OCI-LY1 (cell line): ENCODE measurements around the gene PATE1.

Experiments used
- H2AFZ ChIP-seq: fragments of 200-600 bp; sonication (generic), shearing (Covaris generic); 2 replicates; pipeline ENCODE4 v1.6.0; 2014; ENCODE audit warnings: antibody characterized with exemption, mild to moderate bottlenecking, low read length
- H3F3A ChIP-seq: fragments of 200-600 bp; sonication (generic), shearing (Covaris generic); 2 replicates; pipeline ENCODE4 v1.6.0; 2014; ENCODE audit warnings: mild to moderate bottlenecking, antibody characterized with exemption, low read length, moderate library complexity; ENCODE audit not compliant: insufficient read depth
- H3K27ac ChIP-seq: fragments of 200-600 bp; sonication (generic); 2 replicates; pipeline ENCODE4 v1.5.1; 2014; ENCODE audit warnings: low read length, mixed run types, mild to moderate bottlenecking, low read depth; ENCODE audit not compliant: poor library complexity, severe bottlenecking
- H3K27me3 ChIP-seq: fragments of 200-600 bp; sonication (generic); 2 replicates; pipeline ENCODE4 v1.6.0; 2014; ENCODE audit warnings: antibody characterized with exemption, mild to moderate bottlenecking, low read length, moderate library complexity; ENCODE audit not compliant: insufficient read depth
- H3K36me3 ChIP-seq: fragments of 200-600 bp; sonication (generic); 2 replicates; pipeline ENCODE4 v1.6.1; 2014; ENCODE audit warnings: mild to moderate bottlenecking, antibody characterized with exemption, low read length, moderate library complexity, mixed read lengths; ENCODE audit not compliant: insufficient read depth
- H3K4me1 ChIP-seq: fragments of 200-600 bp; sonication (generic); 2 replicates; pipeline ENCODE4 v1.5.1; 2014; ENCODE audit warnings: mild to moderate bottlenecking, low read length, moderate library complexity; ENCODE audit not compliant: insufficient read depth, severe bottlenecking
- H3K4me2 ChIP-seq: fragments of 200-600 bp; sonication (generic), shearing (Covaris generic); 2 replicates; pipeline ENCODE4 v1.6.1; 2014; ENCODE audit warnings: low read length
- H3K4me3 ChIP-seq: fragments of 200-600 bp; sonication (generic); 2 replicates; pipeline ENCODE4 v1.5.1; 2014; ENCODE audit warnings: low read length, low read depth, mild to moderate bottlenecking, mixed read lengths; ENCODE audit not compliant: poor library complexity, severe bottlenecking
- H3K79me2 ChIP-seq: fragments of 200-600 bp; shearing (Covaris generic); 2 replicates; pipeline ENCODE4 v1.6.1; 2016; ENCODE audit warnings: mixed run types, low read length, mixed read lengths; ENCODE audit not compliant: insufficient read depth
- H3K9ac ChIP-seq: fragments of 200-600 bp; sonication (generic), shearing (Covaris generic); 2 replicates; pipeline ENCODE4 v1.6.1; 2014; ENCODE audit warnings: mild to moderate bottlenecking, low read length, mixed read lengths
- H3K9me2 ChIP-seq: fragments of 200-600 bp; sonication (generic), shearing (Covaris generic); 2 replicates; pipeline ENCODE4 v1.6.1; 2014; ENCODE audit warnings: low read depth, mild to moderate bottlenecking, low read length, mixed read lengths
- H3K9me3 ChIP-seq: fragments of 200-600 bp; shearing (Covaris generic); 2 replicates; pipeline ENCODE4 v1.6.1; 2014; ENCODE audit warnings: low read length, mixed read lengths
- H4K20me1 ChIP-seq: fragments of 200-600 bp; sonication (generic), shearing (Covaris generic); 2 replicates; pipeline ENCODE4 v1.6.0; 2016; ENCODE audit warnings: mild to moderate bottlenecking, low read length; ENCODE audit not compliant: insufficient read depth
- EZH2 ChIP-seq: fragments of 200-600 bp; sonication (generic), shearing (Covaris generic); IDR thresholded peaks from 2 replicates; pipeline ENCODE4 v1.8.0; 2017; ENCODE audit warnings: borderline replicate concordance, mixed run types, mild to moderate bottlenecking, antibody characterized with exemption, low read length, moderate library complexity, mixed read lengths
- TF ChIP-seq, protein P1 (sequence below): fragments of 200-600 bp; sonication (generic), shearing (Covaris generic); IDR thresholded peaks from 2 replicates; pipeline ENCODE4 v1.5.1; 2017; ENCODE audit warnings: mild to moderate bottlenecking, antibody characterized with exemption, low read length, moderate library complexity, mixed read lengths

PATE1 gene

DNA sequence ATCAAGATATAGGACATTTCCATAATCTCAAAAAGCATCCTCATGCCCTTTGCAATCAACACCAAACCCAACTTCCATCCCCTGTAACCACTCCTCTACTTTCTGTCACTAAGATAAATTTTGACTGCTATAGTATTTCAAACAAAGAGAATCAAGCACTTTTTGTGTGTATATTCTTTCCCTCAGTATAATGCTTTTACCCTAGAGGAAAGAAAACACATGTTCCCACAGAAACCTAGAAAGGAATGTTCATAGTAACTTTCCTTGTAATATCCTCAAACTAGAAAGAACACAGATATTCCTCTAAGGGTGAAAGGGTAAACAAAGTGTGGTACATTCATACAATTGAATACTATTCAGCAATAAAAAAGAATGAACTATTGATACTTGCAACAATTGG is 5.5 kb upstream of the PATE1 start:
- Histone ChIP-seq H3K4me1 (no peaks in the 10 kb centered on the region), H3K27ac (no peak overlapping the region), H3K9ac (no peak overlapping the region), H3K36me3 (no peaks in the 10 kb centered on the region), H3K79me2 (no peaks in the 10 kb centered on the region), H3K9me2 (no peaks in the 10 kb centered on the region), H3K27me3 (no peaks in the 10 kb centered on the region), H3K9me3 (no peaks in the 10 kb centered on the region), H3K4me3 (no peak overlapping the region), H3K4me2 (no peak overlapping the region), H4K20me1 (no peaks in the 10 kb centered on the region), H2AFZ (no peak overlapping the region), H3F3A (no peaks in the 10 kb centered on the region)
- TF ChIP-seq EZH2 = no peak
- TF ChIP-seq, protein P1, sequence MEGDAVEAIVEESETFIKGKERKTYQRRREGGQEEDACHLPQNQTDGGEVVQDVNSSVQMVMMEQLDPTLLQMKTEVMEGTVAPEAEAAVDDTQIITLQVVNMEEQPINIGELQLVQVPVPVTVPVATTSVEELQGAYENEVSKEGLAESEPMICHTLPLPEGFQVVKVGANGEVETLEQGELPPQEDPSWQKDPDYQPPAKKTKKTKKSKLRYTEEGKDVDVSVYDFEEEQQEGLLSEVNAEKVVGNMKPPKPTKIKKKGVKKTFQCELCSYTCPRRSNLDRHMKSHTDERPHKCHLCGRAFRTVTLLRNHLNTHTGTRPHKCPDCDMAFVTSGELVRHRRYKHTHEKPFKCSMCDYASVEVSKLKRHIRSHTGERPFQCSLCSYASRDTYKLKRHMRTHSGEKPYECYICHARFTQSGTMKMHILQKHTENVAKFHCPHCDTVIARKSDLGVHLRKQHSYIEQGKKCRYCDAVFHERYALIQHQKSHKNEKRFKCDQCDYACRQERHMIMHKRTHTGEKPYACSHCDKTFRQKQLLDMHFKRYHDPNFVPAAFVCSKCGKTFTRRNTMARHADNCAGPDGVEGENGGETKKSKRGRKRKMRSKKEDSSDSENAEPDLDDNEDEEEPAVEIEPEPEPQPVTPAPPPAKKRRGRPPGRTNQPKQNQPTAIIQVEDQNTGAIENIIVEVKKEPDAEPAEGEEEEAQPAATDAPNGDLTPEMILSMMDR = no peak

DNA sequence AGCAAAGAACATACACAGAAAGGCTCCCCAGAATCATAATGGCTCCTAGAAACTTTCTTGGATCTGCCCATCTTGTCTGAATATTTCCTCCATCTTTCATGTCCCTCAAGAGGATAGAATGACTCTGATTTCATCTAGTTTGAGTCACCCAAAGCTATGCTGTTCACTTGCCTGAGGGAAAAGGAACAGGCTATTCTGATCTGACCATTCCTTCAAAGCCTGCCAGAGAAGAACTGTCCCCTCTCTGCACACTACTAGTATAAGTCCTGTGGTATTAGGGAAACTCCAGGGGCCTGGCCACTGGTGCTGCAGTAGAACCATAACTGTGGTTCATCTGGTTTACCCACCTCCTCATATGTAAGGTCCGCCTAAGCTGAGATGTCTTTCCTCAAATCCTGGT is 2.4 kb upstream of the PATE1 start:
- no peaks in the 10 kb centered on the region for H3K79me2 ChIP-seq
- no peak for TF ChIP-seq EZH2
- TF ChIP-seq, protein P1 = no peak
- H3K27me3 ChIP-seq = no peaks in the 10 kb centered on the region
- no peak overlapping the region for H3K9ac ChIP-seq
- H3F3A ChIP-seq = no peaks in the 10 kb centered on the region
- no peak overlapping the region for H3K4me3 ChIP-seq
- no peak overlapping the region for H3K4me2 ChIP-seq
- no peaks in the 10 kb centered on the region for H3K9me2 ChIP-seq
- H3K4me1 ChIP-seq = no peaks in the 10 kb centered on the region
- no peaks in the 10 kb centered on the region for H4K20me1 ChIP-seq
- H3K27ac ChIP-seq = no peak overlapping the region
- no peaks in the 10 kb centered on the region for H3K36me3 ChIP-seq
- H2AFZ ChIP-seq = no peak overlapping the region
- no peaks in the 10 kb centered on the region for H3K9me3 ChIP-seq

DNA sequence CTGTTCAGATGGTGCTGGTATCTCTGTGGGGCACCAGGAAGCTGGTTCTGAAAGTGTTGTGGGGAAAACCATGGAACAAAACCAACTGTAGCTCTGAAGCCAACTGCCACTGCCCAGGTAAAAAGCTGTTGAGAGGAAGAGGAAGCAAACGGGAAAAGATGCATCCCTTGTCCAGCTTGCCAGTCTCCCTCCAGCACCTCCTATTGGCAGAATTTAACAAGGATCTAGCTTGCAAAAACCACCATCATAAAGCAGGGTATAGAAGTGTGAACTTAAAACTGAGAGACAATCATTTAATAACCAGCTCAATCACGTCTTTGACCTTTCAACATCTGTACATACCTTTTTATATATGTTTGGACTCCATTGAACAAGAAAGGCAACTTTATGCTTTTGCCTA is 4.5 kb downstream of the PATE1 start:
- H3K27ac ChIP-seq = no peak overlapping the region
- H3K79me2 ChIP-seq = no peaks in the 10 kb centered on the region
- H3K4me2 ChIP-seq = no peak overlapping the region
- H3K4me1 ChIP-seq = no peaks in the 10 kb centered on the region
- no peaks in the 10 kb centered on the region for H3K27me3 ChIP-seq
- H3F3A ChIP-seq = no peaks in the 10 kb centered on the region
- H2AFZ ChIP-seq = no peak overlapping the region
- no peaks in the 10 kb centered on the region for H4K20me1 ChIP-seq
- H3K4me3 ChIP-seq = no peak overlapping the region
- no peak overlapping the region for H3K9ac ChIP-seq
- H3K9me2 ChIP-seq = no peaks in the 10 kb centered on the region
- H3K9me3 ChIP-seq = no peaks in the 10 kb centered on the region
- TF ChIP-seq EZH2 = no peak
- TF ChIP-seq, protein P1 = no peak
- no peaks in the 10 kb centered on the region for H3K36me3 ChIP-seq
